CD4-positive, alpha-beta T cell treated with Interleukin-1 beta for 1 hour (primary cell): ENCODE results near the gene MYORG.
A peak's percentile ranks its signal among the peaks of the same experiment; 100 is the strongest.

Source experiments
- DNase-seq, 2 donors: peaks; one replicate each; pipeline ENCODE4 v3.0.0-alpha.2; 2020 to 2022

The MYORG gene

GRCh38 chr9:34332076-34332964, 44.4 kb downstream of the MYORG start:
- peak in 1 of 2 donors; percentile 33 for DNase-seq

- DNase-seq: no peak
Measured at GRCh38 chr9:34331196-34331595, 45.5 kb downstream of the MYORG start.

- DNase-seq: peak; percentile 99
Measured at GRCh38 chr9:34328987-34329832, 47.5 kb downstream of the MYORG start, which contains the start of the genes KIF24 and NUDT2. TSS of gene KIF24 (minus strand) at chr9:34329268. CDS start at chr9:34311346, 17,922 bp downstream. TSS of gene NUDT2 (plus strand) at chr9:34329569. CDS start at chr9:34339040, 9,471 bp downstream.

GRCh38 chr9:34328500-34328986, 48.2 kb downstream of the MYORG start:
- no peak for DNase-seq

GRCh38 chr9:34326690-34327089, 50.0 kb downstream of the MYORG start:
- DNase-seq: no peak

GRCh38 chr9:34322899-34323591, 53.7 kb downstream of the MYORG start:
- DNase-seq: no peak

- no peak for DNase-seq
Measured at GRCh38 chr9:34321451-34321850, 55.2 kb downstream of the MYORG start.

GRCh38 chr9:34318163-34318790, 58.4 kb downstream of the MYORG start:
- no peak for DNase-seq

- no peak for DNase-seq
Measured at GRCh38 chr9:34317436-34317835, 59.3 kb downstream of the MYORG start.
